Ecto neural progenitor cell (in vitro differentiated cells): Measurements from ENCODE around the gene FAM120C.

Source experiments
- DNase-seq: peaks from one replicate; pipeline ENCODE4 v3.0.0-alpha.2; 2018; ENCODE audit warnings: low spot score

The FAM120C gene

GRCh38 chrX:54029529-54030143 is 153.4 kb downstream of the FAM120C start:
- DNase-seq, result no peak

GRCh38 chrX:54024350-54024749 is 158.7 kb downstream of the FAM120C start:
- DNase-seq, result no peak
